Stimulated activated CD8-positive, alpha-beta memory T cell treated with anti-CD3 and anti-CD28 coated beads, Interleukin-15, amount 100 ng/mL, for 4 hours (primary cell): ENCODE measurements around the gene SLC17A4.

Experiments
- DNase-seq, 2 donors: peaks; one replicate each; pipeline ENCODE4 v3.0.0-alpha.2; 2020; ENCODE audit warnings: low read depth in 2 of 2

Gene SLC17A4

GRCh38 chr6:25750906-25751305 lies 3.6 kb upstream of the SLC17A4 start:
- no peak for DNase-seq

GRCh38 chr6:25753079-25753478 lies 1.5 kb upstream of the SLC17A4 start:
- DNase-seq: no peak

DNA sequence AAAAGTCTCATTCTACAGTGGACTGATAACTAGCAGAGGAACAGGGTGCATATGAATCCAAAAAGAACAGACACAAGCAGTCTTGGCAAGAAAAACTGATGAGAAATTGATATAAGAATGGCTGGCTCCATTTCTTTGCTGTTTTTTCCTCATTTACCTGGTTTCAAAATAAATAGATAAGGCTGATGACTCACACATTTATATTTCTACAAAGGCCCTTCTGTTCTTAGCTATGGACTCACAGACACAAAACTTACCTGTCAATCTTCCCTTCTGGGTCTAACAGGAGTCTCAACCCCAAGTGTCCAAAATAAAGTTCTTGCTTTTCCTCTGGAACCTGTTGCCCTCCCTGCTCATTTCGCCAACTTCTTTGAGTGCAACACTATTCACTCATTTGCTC lies 941 bp downstream of the SLC17A4 start:
- no peak for DNase-seq

DNA sequence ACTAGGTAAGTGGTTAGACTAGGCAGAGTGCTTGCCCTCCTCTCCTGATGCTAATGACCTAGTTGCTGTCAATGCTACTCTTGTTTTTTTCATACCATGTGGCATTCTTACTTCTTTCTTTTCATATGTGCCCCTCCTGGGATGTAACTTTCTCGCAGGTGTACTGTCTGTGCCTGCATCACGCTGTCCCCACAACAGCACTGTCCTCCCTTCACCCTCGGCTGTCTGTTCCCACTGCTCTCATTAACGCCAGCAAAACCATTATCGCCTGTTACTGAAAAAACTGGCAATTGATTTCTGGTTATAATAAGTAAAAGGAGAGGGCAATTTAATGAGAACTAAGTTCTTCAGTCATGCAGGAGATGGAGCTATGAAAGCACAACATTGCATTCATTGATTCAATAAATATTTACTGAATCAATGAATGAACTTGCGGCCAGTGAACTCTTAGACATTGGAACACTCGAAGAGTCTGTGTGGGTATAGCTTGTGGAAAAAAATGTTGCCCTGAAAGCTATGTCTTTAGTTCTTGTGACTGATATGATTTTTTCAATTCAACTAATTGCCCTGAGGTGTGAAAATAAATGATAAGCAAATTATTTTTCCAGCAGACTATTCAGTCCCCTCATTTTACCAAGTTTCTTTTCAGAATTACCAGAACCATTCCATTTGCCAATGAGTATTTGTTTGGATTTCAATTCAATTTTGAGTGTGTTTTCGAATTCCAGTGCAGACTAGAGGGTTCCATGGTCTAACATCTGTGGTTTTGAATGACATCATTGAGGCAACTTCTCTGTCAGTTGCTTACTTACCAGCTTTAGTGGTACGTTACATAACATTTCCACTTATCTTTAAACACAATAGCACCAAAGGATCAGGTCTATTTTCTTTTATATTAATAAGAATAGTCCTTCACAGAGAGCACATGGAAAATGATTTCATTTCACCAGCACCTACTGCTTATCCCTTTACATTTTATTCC lies 2.1 kb downstream of the SLC17A4 start:
- no peak for DNase-seq

DNA sequence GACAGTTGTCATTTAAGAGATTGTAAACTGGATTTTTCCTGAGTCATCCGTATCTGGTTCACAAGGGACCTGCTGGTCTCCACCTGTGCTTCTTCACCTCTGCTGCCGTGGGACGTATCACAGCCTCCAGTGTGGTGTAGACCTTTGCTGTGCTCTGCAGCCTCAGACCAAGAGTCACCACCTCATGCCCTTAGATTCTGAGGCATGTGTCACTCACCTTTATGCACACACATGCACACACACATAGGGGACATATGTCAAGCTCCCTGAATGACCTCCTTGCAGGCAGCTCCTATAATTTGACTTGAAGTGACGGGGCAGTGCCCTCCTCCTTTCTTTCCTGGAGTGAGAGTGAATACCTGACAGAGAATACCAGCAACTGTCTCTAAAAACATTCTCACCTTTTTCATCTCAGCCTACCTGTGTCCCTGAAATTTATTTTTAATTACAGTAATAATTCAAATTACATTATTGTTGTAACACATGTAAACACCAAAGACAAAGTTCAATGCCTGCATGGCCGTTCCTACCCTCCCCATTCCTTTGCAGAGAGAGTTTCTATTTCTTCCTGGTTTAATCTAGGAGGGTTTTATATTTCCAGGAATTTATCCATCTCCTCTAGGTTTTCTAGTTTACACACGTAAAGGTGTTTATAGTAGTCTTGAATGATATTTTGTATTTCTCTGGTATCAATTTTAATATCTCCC lies 3.5 kb downstream of the SLC17A4 start:
- no peak for DNase-seq

DNA sequence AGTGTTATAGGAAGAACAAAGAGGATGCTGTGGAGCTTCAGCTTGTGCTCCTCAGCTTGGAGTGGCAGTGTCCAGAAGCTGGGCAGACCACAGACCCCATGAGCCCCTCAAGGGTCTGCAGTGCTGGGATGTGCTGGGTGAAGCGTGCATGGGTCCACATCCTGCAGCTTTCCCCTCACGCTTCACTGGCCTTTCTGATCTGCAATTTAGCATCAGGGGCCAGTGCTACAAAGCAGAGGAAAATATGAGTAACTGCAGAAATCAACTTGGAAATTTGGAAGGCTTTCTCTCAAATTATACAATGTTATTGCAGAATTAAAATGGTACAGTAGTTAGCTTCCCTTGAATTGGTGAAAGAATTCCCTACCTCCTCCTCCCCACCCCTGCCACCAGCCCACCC lies 10.1 kb downstream of the SLC17A4 start:
- no peak for DNase-seq

- no peak for DNase-seq
Observed at GRCh38 chr6:25768566-25768965, 14.0 kb downstream of the SLC17A4 start.

- DNase-seq: no peak
Observed at GRCh38 chr6:25769983-25770382, 15.4 kb downstream of the SLC17A4 start.

GRCh38 chr6:25774120-25774715 lies 19.7 kb downstream of the SLC17A4 start:
- DNase-seq: no peak

GRCh38 chr6:25777031-25777430 lies 22.5 kb downstream of the SLC17A4 start:
- DNase-seq: no peak

DNA sequence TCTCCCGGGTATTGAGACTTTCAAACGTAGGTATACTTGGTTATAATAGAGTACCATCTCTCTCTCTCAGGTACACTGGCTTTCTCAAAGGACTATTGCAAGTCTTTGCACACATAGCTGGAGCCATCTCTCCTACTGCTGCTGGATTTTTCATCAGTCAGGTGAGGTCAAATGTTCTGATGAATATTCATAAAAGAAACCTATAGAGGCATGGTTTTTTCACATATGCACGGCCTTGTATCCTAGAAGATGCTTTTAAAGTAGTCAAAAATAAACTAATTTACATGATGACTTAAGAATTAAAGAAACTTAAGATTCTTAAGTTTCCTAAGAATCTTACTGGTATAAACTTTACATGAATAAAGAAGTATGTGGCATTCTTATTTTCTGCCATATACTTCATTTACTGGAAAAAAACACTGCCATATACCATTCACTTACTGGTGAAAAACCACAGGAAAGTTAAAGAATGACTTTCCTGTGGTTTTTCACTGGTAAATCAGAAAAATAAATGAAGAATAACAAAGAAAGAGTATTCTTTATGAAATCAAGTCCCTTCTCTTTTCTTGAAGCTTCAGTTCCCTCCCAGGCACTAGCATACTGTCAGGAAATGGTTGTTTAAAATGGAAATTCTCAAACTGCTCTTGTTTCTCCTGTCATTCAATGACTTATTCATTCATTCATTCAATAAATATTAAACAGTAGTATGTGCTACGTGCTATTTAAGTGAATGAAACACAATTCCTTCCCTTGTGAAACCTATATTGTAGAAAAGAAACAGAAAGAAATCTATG lies 23.5 kb downstream of the SLC17A4 start:
- DNase-seq: no peak

- DNase-seq: no peak
Observed at GRCh38 chr6:25781134-25781533, 26.6 kb downstream of the SLC17A4 start.

DNA sequence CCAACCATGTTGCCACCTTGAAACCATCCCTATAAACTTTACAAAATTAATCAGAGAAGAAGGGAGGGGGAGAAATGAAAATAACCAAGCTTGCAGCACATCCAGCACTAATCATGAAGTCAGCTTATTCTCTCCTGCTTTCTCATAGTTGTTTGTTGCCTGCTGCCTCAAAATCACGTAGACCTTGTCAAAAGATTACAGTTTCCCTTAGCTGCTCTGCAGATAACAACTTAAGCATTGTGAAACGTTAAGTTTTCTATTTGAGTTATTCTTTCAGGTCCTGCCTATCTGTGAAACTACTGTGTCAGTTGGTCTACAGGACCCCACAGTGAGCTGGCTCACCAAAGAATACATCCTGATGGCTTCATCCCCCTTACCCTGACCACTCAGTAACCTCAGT lies 32.9 kb downstream of the SLC17A4 start:
- no peak for DNase-seq

GRCh38 chr6:25788305-25788922 lies 33.9 kb downstream of the SLC17A4 start:
- DNase-seq: no peak

- no peak for DNase-seq
Observed at GRCh38 chr6:25789475-25789874, 34.9 kb downstream of the SLC17A4 start.

GRCh38 chr6:25792016-25792415 lies 37.5 kb downstream of the SLC17A4 start:
- DNase-seq: no peak

DNA sequence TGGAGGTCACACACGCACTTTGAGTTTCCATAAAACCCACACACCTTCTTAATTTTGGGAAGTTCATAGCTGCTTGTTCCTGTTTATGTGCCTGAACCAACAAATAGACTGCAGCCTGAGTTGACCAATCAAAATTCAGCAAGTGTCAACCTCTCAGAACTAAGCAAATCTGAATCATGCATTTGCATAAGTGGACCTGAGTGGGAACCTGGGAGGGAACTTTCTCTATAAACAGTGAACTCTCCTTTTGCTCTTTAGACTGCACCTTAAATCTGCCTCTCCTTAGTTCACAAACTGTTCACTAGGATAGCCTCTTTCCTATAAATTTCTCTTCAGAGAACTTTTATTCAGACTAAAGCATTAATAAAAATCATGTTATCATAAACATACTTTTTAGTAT lies 39.4 kb downstream of the SLC17A4 start:
- no peak for DNase-seq

- no peak for DNase-seq
Observed at GRCh38 chr6:25794784-25795183, 40.2 kb downstream of the SLC17A4 start.

- DNase-seq: no peak
Observed at GRCh38 chr6:25801436-25801835, 46.9 kb downstream of the SLC17A4 start.

- no peak for DNase-seq
Observed at GRCh38 chr6:25804804-25805203, 50.3 kb downstream of the SLC17A4 start.

DNA sequence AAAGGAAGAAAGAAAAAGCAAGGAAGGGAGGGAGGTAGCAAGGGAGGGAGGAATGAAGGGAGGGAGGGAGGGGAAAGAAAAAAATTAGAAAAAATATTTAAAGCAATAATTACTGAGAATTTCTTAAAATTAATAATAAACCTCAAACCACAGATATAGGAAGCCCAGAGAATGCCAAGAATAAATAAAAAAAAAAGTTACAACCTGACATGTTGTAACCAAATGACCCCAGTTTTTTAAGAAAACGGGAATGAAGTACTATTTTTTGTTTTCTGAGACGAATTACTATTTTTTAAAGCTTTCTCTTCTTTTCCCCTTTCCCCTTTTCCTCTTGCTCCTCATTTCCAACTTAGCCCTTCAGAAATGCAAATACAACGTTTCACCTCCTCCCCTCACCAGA lies 60.7 kb downstream of the SLC17A4 start:
- no peak for DNase-seq
